ENCODE results near the gene MCM7. TPM values are rescaled to one million over a fixed set of nuclear protein-coding genes. Genes with fewer than 3 reads are reported as not detected.

MCM7 gene
- total and polyA plus RNA-seq, 2 of the 13 experiments (the other 11 are each of a cell fraction or from before 2014, with no cell fraction given) = 84.5 to 214 TPM

- TF ChIP-seq MLLT10 (CRISPR knock-in tag; IDR thresholded peaks at IDR 0.05) = no peak
- TF ChIP-seq AHR (CRISPR knock-in tag; IDR thresholded peaks at IDR 0.05) = peak; percentile 91
- TF ChIP-seq ZNF589 (CRISPR knock-in tag; conservative IDR thresholded peaks at IDR 0.05) = peak; percentile 95; the same call in 1 of the 2 replicates
- no peak for TF ChIP-seq HHEX (CRISPR knock-in tag; IDR thresholded peaks at IDR 0.05)
- TF ChIP-seq HNRNPUL1 (IDR thresholded peaks at IDR 0.05; ENCODE audit: low read depth, low read length) = no peak
- 0 out of 2 replicates have a peak, but pooled peaks have one; percentile 37 for TF ChIP-seq NAIF1 (CRISPR knock-in tag; IDR thresholded peaks at IDR 0.05; ENCODE audit: borderline replicate concordance)
- peak; percentile 60; the same call in 1 of the 2 replicates for TF ChIP-seq JDP2 (CRISPR knock-in tag; IDR thresholded peaks at IDR 0.05; ENCODE audit: borderline replicate concordance)
- peak; percentile 89 for TF ChIP-seq YEATS2 (CRISPR knock-in tag; IDR thresholded peaks at IDR 0.05; ENCODE audit: borderline replicate concordance)
- TF ChIP-seq ZNF773 (CRISPR knock-in tag; IDR thresholded peaks at IDR 0.05; ENCODE audit: borderline replicate concordance) = peak; percentile 96
- TF ChIP-seq NFYC (CRISPR knock-in tag; IDR thresholded peaks at IDR 0.05) = peak; percentile 52
- TF ChIP-seq TIGD3 (CRISPR knock-in tag; IDR thresholded peaks at IDR 0.05; ENCODE audit: borderline replicate concordance) = peak; percentile 69; the same call in 1 of the 2 replicates
- 0 out of 2 replicates have a peak, but pooled peaks have one; percentile 59 for TF ChIP-seq ZBTB26 (CRISPR knock-in tag; IDR thresholded peaks at IDR 0.05; ENCODE audit: borderline replicate concordance)
- no peak; the same call in 1 of the 2 replicates for TF ChIP-seq ZNF530 (CRISPR knock-in tag; IDR thresholded peaks at IDR 0.05; ENCODE audit: low read depth)
- no peak for TF ChIP-seq NFYB (CRISPR knock-in tag; IDR thresholded peaks at IDR 0.05)
- TF ChIP-seq ZNF256 (CRISPR knock-in tag; conservative IDR thresholded peaks at IDR 0.05) = 0 out of 2 replicates have a peak, but pooled peaks have one; percentile 7
- peak; percentile 41; the same call in 1 of the 2 replicates for TF ChIP-seq SOX5 (CRISPR knock-in tag; IDR thresholded peaks at IDR 0.05; ENCODE audit: borderline replicate concordance)
- no peak for TF ChIP-seq ZFP36L2 (CRISPR knock-in tag; IDR thresholded peaks at IDR 0.05)
- peak; percentile 98 for TF ChIP-seq BCL3 (CRISPR knock-in tag; IDR thresholded peaks at IDR 0.05)
- peak; percentile 77; the same call in 1 of the 2 replicates for TF ChIP-seq ZNF468 (CRISPR knock-in tag; IDR thresholded peaks at IDR 0.05)
- peak; percentile 90; the same call in 1 of the 2 replicates for TF ChIP-seq GZF1 (CRISPR knock-in tag; IDR thresholded peaks at IDR 0.05)
- TF ChIP-seq LCORL (IDR thresholded peaks at IDR 0.05) = no peak
- 0 out of 2 replicates have a peak, but pooled peaks have one; percentile 31 for TF ChIP-seq LCORL (CRISPR knock-in tag; IDR thresholded peaks at IDR 0.05)
- peak; percentile 54; the same call in 1 of the 2 replicates for TF ChIP-seq ZNF605 (CRISPR knock-in tag; IDR thresholded peaks at IDR 0.05)
- no peak for TF ChIP-seq NR2F6 (IDR thresholded peaks at IDR 0.05)
- TF ChIP-seq NR2F6 (CRISPR knock-in tag; IDR thresholded peaks at IDR 0.05) = peak; percentile 54; the same call in 1 of the 2 replicates
- peak; percentile 69 for TF ChIP-seq RXRB (CRISPR knock-in tag; IDR thresholded peaks at IDR 0.05; ENCODE audit: borderline replicate concordance)
- no peak for TF ChIP-seq ZBTB21 (CRISPR knock-in tag; IDR thresholded peaks at IDR 0.05)
- no peak for TF ChIP-seq ZFP41 (CRISPR knock-in tag; IDR thresholded peaks at IDR 0.05; ENCODE audit: borderline replicate concordance)
- TF ChIP-seq ISX (CRISPR knock-in tag; conservative IDR thresholded peaks at IDR 0.05) = 0 out of 2 replicates have a peak, but pooled peaks have one; percentile 75
Measured at GRCh38 chr7:100088621-100089457, 12.4 kb downstream of the MCM7 start, which contains the start of gene COPS6 (continued).

All from HepG2 (cell line).